ENCODE results near the gene FARP1.

DNA sequence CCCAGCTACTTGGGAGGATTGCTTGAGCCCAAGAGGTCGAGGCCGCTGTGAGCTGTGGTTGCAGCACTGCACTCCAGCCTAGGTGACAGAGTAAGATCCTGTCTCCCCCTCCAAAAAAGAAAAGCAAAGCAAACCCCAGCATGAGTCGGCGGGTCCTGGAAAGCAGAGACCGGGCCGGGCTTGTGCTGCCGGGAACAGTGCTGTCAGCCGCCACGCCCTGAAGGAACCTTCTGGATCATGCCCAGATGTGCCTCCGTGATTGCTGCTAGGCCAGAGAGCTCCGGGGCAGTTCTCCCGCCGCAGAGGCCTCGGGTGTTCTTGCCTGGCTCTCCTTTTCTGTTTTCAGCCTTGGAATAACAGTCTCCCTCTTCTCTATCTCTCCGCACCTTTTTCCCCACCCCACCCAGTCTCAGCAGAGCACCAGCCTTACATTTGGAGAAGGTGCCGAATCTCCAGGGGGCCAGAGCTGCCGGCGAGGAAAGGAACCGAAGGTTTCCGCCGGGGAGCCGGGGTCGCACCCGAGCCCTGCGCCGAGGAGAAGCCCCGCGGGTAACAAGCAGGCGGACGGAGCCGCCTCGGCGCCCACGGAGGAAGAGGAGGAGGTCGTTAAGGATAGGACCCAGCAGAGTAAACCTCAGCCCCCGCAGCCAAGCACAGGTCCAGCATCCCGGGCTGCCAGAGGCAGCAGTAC is 252.1 kb downstream of the FARP1 start:
- no peak for TF ChIP-seq POLR2AphosphoS5 (IDR thresholded peaks at IDR 0.05)
- TF ChIP-seq, protein P1, sequence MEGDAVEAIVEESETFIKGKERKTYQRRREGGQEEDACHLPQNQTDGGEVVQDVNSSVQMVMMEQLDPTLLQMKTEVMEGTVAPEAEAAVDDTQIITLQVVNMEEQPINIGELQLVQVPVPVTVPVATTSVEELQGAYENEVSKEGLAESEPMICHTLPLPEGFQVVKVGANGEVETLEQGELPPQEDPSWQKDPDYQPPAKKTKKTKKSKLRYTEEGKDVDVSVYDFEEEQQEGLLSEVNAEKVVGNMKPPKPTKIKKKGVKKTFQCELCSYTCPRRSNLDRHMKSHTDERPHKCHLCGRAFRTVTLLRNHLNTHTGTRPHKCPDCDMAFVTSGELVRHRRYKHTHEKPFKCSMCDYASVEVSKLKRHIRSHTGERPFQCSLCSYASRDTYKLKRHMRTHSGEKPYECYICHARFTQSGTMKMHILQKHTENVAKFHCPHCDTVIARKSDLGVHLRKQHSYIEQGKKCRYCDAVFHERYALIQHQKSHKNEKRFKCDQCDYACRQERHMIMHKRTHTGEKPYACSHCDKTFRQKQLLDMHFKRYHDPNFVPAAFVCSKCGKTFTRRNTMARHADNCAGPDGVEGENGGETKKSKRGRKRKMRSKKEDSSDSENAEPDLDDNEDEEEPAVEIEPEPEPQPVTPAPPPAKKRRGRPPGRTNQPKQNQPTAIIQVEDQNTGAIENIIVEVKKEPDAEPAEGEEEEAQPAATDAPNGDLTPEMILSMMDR (IDR thresholded peaks at IDR 0.05): no peak
- no peak for TF ChIP-seq POLR2A (IDR thresholded peaks at IDR 0.05)
- TF ChIP-seq EP300 (IDR thresholded peaks at IDR 0.05): no peak

All from sigmoid colon (tissue), 4 donors.